HG02763 (cell line): ENCODE results near the gene MRPS17.
"Not testable (repeated sequence)": the region's sequence is repeated elsewhere in the genome, so short reads cannot be mapped to it uniquely, and the experiment has no call there.

Experiments used
- ATAC-seq: cut with Tn5 transposase; IDR thresholded peaks from one replicate; pipeline ENCODE4 v1.9.1; 2021; ENCODE audit warnings: mild to moderate bottlenecking, moderate library complexity; ENCODE audit not compliant: unreplicated experiment

MRPS17 gene

GRCh38 chr7:55951637-55952351 lies at the start of gene MRPS17:
TSS of gene MRPS17 (plus strand) at chr7:55951877. CDS start at chr7:55953196, 1,319 bp downstream.
- ATAC-seq, result peak; percentile 100

GRCh38 chr7:55903985-55904759 lies 47.5 kb upstream of the MRPS17 start:
- peak; percentile 93 for ATAC-seq

- ATAC-seq, result no peak
Measured at GRCh38 chr7:55912748-55913158, 38.9 kb upstream of the MRPS17 start.

GRCh38 chr7:55917771-55918170 lies 33.9 kb upstream of the MRPS17 start:
- ATAC-seq, result no peak

GRCh38 chr7:55928006-55928767 lies 23.5 kb upstream of the MRPS17 start:
- ATAC-seq, result no peak

- ATAC-seq, result no peak
Measured at GRCh38 chr7:55931421-55932151, 20.1 kb upstream of the MRPS17 start.

- no peak for ATAC-seq
Measured at GRCh38 chr7:55939514-55940123, 12.1 kb upstream of the MRPS17 start.

- ATAC-seq, result no peak
Measured at GRCh38 chr7:55946545-55946944, 5.1 kb upstream of the MRPS17 start.

GRCh38 chr7:55952352-55952671 lies 635 bp downstream of the MRPS17 start:
- ATAC-seq, result not testable (repeated sequence)

GRCh38 chr7:55953707-55954475 lies 2.2 kb downstream of the MRPS17 start:
- no peak for ATAC-seq

- no peak for ATAC-seq
Measured at GRCh38 chr7:55957190-55957589, 5.5 kb downstream of the MRPS17 start.

GRCh38 chr7:55962014-55962413 lies 10.3 kb downstream of the MRPS17 start:
- no peak for ATAC-seq

- ATAC-seq, result no peak
Measured at GRCh38 chr7:55963584-55964168, 12.0 kb downstream of the MRPS17 start.

- peak; percentile 87 for ATAC-seq
Measured at GRCh38 chr7:55964261-55965099, 12.8 kb downstream of the MRPS17 start, which contains the start of gene NIPSNAP2. TSS of gene NIPSNAP2 (plus strand) at chr7:55964585. CDS start at chr7:55964610, 25 bp downstream.

GRCh38 chr7:55965100-55965470 lies 13.4 kb downstream of the MRPS17 start:
- ATAC-seq, result no peak

- ATAC-seq, result no peak
Measured at GRCh38 chr7:55965805-55966421, 14.2 kb downstream of the MRPS17 start.

GRCh38 chr7:55966851-55967250 lies 15.2 kb downstream of the MRPS17 start:
- no peak for ATAC-seq

GRCh38 chr7:55969391-55969790 lies 17.7 kb downstream of the MRPS17 start:
- ATAC-seq, result no peak
